Ammon's horn (tissue), 1 donor: Measurements from ENCODE around the gene KRTAP10-12.
"Not testable (repeated sequence)": the region's sequence is repeated elsewhere in the genome, so short reads cannot be mapped to it uniquely, and the experiment has no call there.

Experiments
- DNase-seq: peaks from one replicate; pipeline ENCODE4 v3.0.0-alpha.2; 2016; ENCODE audit warnings: low spot score

The KRTAP10-12 gene, protein sequence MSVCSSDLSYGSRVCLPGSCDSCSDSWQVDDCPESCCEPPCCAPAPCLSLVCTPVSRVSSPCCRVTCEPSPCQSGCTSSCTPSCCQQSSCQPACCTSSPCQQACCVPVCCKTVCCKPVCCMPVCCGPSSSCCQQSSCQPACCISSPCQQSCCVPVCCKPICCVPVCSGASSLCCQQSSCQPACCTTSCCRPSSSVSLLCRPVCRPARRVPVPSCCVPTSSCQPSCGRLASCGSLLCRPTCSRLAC

DNA sequence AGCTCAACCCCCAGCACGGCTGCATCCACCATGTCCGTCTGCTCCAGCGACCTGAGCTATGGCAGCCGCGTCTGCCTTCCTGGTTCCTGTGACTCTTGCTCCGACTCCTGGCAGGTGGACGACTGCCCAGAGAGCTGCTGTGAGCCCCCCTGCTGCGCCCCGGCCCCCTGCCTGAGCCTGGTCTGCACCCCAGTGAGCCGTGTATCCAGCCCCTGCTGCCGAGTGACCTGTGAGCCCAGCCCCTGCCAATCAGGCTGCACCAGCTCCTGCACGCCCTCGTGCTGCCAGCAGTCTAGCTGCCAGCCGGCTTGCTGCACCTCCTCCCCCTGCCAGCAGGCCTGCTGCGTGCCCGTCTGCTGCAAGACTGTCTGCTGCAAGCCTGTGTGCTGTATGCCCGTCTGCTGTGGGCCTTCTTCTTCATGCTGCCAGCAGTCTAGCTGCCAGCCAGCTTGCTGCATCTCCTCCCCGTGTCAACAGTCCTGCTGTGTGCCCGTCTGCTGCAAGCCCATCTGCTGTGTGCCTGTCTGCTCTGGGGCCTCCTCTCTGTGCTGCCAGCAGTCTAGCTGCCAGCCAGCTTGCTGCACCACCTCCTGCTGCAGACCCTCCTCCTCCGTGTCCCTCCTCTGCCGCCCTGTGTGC, at the start of gene KRTAP10-12:
KRTAP10-12 (plus strand) TSS at position 1 of the 639 bp plus-strand sequence; CDS start at position 31, 30 bp downstream.
- DNase-seq: not testable (repeated sequence)

DNA sequence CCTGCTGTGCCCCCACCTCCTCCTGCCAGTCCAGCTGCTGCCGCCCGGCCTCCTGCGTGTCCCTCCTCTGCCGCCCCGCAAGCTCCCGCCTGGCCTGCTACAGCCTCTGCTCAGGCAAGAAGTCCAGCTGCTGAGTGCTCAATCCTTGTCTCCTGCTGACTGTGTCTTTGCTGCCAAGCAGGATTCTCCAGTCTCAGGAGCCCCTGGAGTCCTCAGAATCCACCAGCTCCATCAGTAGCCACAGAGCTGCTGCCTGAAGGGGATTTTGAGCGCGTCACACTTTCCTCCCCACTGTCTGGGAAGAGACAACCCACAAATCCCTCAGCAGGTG, 49.8 kb upstream of the KRTAP10-12 start:
- DNase-seq: no peak

DNA sequence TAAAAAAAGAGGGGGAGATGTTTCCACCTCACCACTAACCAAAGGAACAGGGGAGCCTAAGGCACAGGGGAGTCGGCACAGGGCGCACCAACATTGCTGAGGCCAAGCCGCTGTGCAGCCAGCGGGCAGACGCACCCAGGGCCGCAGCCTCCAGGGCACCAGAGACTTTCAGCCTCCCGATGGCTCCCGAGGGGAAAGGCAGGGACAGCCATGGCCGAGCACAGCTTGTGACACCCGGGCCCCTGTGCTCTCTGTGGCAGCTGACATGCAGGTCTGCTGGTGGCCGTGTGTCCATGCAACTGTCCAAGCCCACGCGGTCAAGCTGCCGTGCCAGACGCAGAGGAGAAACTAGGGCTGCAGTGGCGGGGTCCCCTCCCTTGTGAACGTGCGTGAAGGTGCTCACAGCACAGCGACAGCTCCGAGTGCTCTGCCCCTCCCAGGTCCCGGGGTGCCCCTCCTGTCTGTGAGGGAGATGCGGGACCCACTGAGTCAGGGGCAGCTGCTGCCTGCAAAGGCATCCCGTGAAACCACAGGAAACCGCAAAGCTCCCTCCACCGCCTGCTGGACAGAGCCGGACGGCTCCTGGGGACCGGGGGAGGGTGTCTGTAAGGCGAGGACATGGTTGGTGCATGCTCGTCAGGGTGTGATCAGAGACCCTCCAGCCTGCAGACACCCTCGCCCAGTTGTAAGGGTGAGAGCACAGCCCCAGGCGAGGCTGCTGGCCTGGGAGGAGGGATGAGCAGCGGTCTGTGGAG, 48.2 kb upstream of the KRTAP10-12 start:
- DNase-seq: no peak

DNA sequence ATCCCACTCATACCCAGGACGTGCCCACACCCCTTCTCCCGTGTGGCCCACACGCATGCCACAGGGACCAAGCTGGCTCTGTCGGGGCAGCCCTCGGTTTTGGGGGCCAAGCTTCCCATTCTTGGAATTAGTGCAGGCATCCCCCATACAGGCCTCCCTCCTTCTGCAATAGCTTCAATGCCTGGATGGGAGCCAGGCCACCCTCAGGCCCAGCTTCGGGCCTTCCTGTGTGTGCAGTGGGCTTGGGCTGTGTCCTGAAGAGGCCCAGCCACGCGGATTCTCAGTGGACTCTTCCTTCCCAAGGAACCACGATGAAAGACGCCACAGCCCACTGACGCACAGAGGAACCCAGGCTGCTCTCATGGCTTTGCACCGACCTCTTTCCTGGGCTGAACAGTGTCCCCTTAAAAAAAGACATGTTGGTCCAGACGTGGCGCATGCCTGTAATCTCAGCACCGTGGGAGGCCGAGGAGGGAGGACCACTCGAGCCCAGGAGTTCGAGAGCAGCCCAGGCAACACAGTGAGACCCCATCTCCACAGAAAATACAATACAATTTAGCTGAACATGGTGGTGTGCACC, 47.4 kb upstream of the KRTAP10-12 start:
- DNase-seq: no peak

DNA sequence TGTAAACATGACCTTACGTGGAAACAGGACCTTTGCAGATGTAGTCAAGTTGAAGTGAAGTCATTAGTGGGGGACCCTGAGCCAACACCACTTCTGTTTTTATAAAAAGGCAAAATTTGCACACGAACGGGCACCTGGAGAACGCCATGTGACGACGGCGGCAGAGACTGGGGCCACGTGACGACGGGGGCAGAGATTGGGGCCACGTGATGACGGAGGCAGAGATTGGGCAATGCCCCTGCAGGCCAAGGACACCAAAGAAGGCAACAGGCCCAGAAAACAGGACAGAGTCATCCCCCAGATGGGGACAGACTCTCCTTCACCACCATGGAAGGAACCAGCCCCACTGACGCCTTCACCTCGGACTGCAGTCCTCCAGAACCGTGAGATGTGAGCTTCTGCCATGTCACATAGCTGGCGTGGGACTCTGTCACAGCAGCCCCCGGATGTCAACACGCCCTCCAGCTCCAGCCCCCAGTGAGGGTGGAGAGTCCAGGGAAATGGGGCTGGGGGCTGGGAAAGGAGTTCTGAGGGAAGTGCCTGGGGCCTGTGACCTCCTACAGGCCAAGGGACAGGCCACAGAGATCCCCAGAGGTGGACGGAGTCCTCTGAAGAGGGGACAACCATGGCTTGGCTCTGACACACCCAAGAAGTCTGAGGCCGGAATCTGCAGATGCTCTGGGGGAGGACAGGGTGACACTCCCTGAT, 46.6 kb upstream of the KRTAP10-12 start:
- DNase-seq: no peak

DNA sequence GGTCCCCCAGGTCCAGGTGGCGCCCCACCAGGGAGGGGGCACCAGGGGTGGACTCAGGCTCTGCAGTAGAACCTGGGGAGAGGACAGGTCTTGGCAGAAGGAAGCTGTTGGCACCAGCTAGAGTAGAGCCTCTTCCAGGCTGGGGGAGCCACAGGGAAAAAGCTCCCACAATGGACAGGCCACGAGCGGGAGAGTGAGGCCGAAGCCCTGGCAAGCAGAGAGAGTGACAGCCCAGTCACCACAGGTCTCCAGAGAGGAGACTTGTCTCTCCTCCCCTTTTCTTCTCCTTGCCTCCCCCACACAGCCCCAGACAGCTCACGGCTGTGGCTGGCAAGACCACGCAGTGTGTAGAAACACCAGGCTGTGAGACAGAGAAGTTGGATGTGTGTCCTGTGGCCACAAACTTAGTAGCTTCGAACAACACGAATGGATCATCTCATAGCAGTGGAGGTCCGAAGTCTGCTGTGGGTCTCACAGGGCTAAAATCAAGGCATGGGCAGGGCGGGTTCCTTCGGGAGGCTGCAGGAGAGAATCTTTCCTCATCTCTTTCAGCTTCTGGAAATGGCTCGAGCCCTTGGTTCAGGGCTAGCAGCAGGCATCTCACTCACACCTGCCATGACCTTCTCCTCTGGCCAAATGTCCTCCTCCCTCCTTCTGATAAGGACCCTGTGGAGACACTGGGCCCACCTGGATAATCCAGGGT, 45.8 kb upstream of the KRTAP10-12 start:
- DNase-seq: no peak

DNA sequence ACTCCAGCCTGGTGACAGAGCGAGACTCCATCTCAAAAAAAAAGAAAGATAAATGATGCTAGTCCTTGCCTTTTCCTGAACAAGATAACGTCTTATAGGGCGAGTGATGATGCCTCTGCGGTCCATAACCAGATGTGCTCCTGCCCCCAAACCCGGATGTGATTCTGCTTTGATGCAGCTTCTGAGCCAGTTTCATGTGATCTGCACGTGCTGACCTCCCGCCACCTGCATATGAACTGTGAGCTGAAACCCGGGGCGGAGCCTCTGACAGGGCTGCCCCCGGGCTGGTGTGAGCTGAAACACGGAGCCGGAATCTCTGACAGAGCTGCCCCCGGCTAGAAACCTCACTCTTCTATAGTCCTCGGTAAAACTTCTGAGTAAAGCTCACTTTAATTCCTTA, 43.8 kb upstream of the KRTAP10-12 start:
- DNase-seq: no peak

DNA sequence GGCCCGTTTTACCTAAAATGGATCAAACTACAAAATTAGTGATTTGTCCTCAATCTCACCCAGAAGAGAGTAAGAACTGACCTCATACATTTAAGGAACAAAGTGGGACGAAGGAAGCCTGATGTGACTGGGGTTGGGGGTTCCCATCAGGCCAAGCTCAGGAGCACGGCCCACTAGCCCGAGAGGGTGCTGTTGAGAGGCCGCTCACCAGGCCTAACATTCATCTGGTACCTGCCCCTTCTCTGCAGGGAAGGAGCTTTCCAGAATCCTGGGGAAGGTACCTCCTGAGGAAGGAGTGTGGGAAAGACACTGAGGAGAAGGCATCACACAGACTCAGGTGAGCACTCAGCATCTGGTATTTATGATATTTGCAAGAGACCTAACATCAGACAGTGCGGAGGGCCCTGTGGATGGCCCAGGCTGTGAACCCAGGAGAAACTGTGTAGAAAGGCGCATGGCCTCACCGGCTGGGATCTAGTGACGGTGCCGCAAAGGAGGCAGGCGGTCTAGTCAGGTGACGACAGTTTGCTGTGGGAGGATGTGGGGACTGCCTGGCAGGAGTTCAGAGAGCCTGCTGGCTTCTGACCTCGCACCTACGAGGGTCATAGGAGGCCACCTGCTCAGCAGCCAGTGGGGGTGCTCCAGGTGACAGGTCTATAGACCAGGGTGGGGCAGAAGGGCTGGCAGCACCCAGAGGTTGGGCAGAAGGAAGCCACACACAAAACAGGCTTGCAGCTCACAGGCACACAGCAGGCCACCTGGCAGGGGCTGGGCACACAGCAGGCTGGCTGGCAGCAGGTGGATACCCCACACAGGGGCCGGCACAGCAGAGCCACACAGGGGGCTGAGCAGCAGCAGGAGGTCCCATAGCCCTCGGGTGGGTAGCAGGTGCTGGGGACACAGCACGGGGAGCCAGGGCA, 43.1 kb upstream of the KRTAP10-12 start:
- DNase-seq: no peak

DNA sequence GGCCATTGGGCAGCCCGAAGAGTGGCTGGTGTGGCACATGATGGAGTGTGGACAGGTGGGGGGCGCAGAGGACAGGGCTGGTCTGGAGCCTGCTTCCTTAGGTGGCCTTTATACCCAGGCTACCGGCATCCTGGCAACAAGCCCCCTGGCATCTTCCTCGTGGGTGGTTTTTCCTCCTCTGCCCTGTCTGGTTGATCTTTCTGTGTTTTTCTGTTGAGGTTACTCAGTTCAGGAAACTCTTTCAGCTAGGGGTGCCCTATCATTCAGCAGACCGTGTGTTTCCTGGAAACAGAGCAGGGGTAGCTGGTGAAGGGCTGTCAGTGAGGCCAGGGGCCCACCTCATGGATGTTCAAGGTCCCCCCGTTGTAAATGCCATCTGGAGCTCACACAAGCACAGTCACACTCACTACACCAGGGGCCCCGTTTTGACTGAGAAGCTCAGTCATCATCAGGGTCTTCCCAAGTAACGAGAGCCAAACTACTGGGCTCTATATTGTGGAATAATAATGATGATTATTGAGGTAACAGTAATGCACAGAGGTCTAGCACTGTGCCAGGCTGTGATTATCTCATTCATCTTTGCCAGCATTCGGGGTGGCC, 42.3 kb upstream of the KRTAP10-12 start, which contains the start of gene KRTAP12-4:
KRTAP12-4 (minus strand) TSS at position 84 of the 600 bp plus-strand sequence; CDS start at position 39, 45 bp downstream.
- DNase-seq: no peak

DNA sequence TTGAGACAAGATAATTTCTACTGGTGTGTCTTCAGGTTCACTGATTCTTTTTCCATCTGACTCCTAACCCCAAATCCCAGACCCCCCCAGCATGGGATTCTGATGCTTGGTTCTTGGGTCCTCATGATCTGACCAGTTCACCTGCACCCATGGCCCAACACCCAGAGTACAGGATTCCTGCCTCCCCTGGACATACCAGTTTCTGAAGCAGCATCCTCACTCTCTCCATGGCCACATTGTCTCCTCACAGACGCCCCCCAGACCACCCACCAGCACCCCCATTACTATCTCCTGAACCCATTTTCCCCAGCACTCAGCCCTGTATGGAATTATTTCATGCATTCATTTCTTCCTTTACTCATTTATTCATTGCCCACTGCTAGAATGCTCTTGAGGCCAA, 40.1 kb upstream of the KRTAP10-12 start:
- no peak for DNase-seq

DNA sequence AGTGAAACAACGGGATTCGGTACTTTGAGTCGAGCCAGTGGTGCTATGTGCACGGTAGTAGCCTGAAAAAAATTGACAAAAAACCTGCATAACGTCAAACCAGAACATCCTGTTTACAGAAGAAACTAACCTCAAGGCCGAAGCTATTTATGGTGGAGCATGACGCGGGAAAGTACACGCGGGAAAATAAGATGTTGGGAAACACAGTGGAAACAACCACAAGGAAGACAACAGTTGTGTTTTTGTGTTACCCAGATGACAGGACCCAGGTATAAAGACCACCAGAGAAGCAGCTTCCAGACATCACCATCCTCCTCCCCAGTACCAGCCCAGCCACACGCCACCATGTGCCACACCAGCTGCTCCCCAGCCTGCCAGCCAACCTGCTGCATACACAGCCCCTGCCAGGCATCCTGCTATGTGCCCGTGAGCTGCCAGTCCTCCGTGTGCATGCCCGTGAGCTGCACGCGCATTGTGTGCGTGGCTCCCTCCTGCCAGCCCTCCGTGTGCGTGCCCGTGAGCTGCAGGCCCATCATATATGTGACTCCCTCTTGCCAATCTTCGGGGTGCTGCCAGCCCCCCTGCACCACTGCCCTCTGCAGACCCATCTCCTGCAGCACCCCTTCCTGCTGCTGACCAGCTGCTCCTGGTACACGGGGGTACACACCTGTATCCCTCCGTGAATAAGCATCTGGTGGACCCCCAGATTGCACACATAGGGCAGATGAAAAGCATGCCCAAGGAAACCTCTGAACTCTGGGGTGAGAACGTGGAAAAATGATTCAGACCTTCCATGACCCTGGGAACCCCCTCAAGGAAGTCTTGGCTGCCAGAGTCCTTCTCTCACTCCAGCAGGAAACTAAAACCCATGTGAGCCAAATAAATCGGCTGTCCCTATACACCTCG, 39.1 kb upstream of the KRTAP10-12 start, which contains the start of gene KRTAP12-3:
KRTAP12-3 (plus strand) TSS at position 298 of the 906 bp plus-strand sequence; CDS start at position 346, 48 bp downstream.
- no peak for DNase-seq

DNA sequence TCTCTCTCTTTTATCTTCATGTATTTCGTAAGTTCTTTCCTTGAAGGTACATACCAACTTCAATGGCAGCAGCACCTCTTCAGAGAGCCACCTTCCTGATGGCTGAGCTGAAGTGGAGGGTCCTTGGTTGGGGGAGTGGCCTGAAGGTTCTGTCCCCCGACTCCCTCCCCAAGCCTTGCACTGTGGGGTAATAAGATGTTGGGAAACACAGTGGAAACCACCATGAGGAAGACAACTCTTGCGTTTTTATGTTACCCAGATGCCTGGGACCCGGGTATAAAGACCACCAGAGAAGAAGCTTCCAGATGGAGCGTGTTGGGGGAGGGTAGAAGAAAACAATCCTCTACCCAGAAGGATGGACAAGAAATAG, 38.4 kb upstream of the KRTAP10-12 start:
- no peak for DNase-seq

DNA sequence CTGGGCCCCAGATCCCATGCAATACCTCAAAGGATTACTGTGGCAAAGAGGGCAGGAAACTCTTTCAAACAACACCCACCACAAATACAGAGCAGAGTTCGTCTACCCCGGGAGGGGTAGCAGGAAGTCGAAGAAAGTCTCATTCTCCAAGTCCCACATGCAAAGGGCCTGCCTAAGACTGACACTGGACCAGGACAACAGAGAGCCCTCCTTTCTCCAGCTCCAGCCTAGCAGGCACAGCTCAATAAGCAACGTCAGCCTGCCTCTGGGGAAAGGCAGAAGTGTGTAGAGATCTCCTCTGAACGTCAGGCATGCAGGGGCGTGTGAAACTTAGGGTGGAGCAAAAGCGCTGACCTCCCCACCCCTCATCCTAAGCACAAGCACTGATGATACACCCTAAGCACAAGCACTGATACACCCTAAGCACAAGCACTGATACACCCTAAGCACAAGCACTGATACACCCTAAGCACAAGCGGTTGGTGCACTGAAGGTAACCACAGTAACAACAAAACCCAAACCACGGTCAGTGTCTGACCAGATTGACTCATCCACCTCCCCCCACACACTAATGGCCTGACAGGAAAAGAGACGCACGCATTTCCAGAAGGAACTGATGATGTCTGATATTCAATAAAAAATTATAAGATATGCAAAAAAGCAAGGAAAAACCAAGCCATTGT, 37.9 kb upstream of the KRTAP10-12 start:
- no peak for DNase-seq

DNA sequence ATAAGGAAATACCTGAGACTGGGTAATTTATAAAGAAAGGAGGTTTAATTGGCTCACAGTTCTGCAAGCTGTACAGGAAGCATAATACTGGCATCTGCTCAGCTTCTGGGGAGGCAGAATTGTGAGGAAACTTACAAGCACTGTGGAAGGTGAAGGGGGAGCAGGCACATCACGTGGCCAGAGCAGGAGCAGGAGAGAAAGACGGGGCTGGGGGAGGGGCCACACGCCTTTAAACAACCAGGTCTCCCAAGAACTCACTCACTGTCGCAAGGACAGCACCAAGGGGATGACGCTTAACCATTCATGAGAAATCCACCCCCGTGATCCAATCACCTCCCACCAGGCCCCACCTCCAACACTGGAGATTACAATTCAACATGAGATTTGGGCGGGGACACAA, 35.4 kb upstream of the KRTAP10-12 start:
- DNase-seq: not testable (repeated sequence)

DNA sequence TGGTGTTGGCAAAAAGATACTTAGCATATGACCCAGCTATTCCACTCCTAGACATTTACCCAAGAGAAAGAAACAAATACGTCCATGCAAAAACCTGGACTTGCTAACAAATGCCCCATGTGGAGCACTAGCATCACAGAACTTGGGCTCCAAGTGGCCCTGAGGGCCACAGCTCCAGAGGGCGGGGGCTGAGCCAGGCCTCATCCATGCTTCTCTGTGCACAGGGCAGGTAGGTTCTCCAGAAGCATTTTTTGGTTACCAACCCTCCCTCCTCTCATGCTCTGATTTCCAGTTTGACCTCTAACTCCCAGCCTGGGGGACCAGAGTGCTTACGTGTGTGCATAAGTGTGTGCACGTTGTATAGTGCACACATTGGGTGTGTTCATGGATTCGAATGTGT, 32.3 kb upstream of the KRTAP10-12 start:
- DNase-seq: no peak

DNA sequence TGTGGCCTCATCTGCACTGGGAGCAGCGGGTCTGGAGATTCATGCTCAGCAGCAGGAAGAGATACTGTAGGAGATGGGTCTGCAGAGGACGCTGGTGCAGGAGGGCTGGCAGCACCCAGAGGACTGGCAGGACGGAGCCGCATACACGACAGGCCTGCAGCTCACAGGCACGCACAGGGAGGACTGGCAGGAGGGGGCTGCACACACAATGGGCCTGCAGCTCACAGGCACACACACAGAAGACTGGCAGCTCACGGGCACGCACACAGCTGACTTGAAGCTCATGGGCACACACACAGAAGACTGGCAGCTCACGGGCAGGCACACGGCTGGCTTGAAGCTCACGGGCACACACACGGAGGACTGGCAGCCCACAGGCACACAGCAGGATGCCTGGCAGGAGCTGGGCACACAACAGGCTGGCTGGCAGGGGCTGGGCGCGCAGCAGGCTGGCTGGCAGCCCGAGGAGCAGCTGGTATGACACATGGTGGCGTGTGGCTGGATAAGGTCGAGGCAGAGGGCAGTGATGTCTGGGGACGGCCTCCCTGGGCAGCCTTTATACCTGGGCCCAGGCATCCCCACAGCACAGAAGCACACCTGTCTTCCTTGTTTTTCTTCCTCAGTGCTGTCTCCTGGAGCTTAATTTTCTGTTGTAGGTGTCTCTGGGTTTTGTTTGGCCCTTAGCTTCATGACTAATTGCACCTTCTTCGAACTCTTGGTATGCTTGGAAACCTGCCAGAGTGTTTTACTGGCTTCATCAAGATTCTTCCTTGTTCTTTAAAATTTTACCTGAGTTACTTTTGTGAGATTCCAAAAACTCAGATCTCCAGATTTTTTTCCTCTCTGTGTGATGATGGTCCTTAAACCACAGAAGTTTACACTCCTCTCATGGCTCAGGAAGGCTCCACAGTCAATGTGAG, 30.3 kb upstream of the KRTAP10-12 start, which contains the start of gene KRTAP12-2:
KRTAP12-2 (minus strand) TSS at position 527 of the 920 bp plus-strand sequence; CDS start at position 486, 41 bp downstream.
- no peak for DNase-seq

DNA sequence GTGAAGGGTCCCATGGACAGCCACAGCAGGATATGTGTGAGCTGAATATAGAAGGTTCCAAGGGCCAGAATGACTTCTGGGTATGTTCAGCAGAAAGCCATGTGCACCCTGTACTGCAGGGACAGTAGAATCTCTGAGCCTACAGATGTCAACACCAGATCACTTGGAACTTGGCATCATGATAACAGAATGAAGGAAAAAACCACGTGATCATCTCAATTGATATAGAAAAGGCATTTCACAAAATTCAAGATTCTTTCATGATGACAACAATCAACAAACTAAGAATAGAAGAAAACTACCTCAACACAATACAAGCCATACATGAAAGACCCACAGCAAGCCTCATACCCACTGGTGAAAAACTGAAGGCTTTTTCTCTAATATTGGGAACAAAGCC, 29.4 kb upstream of the KRTAP10-12 start:
- DNase-seq: no peak
